Dendritic cell treated with granulocyte-macrophage colony-stimulating factor and Interleukin-4, amounts not matched to agents 40 ng/mL and 50 ng/mL, for 4 days (primary cell): ENCODE results near the gene NMNAT3.
"Not testable (repeated sequence)": the region's sequence is repeated elsewhere in the genome, so short reads cannot be mapped to it uniquely, and the experiment has no call there.

Experiments used
- H3K27ac Mint-ChIP-seq: one replicate; pipeline ENCODE4 v1.8.0; 2022; ENCODE audit warnings: mild to moderate bottlenecking, mixed read lengths
- H3K27me3 Mint-ChIP-seq: one replicate; pipeline ENCODE4 v1.8.0; 2022; ENCODE audit warnings: mild to moderate bottlenecking, mixed read lengths
- H3K36me3 Mint-ChIP-seq: one replicate; pipeline ENCODE4 v1.8.0; 2022; ENCODE audit warnings: low read depth, mixed read lengths
- H3K4me1 Mint-ChIP-seq: one replicate; pipeline ENCODE4 v1.8.0; 2022; ENCODE audit warnings: low read depth, mixed read lengths
- H3K4me3 Mint-ChIP-seq: one replicate; pipeline ENCODE4 v1.8.0; 2022; ENCODE audit warnings: mild to moderate bottlenecking, moderate library complexity, mixed read lengths
- H3K9me3 Mint-ChIP-seq: one replicate; pipeline ENCODE4 v1.8.0; 2022; ENCODE audit warnings: mixed read lengths
- intact Hi-C: fragments of 100-400 bp; cut with micrococcal nuclease; formaldehyde crosslinking; loops from one replicate; pipeline ENCODE4 v1.15.0; 2022

The NMNAT3 gene

GRCh38 chr3:139607257-139608107 lies 70.3 kb downstream of the NMNAT3 start:
- no peak overlapping the region for H3K27ac Mint-ChIP-seq
- intact Hi-C loops = no loop called here
- peaks cover 18% of the 10 kb centered on the region for H3K36me3 Mint-ChIP-seq
- H3K4me1 Mint-ChIP-seq = no peaks in the 10 kb centered on the region
- no peak overlapping the region for H3K4me3 Mint-ChIP-seq
- H3K27me3 Mint-ChIP-seq = no peaks in the 10 kb centered on the region
- H3K9me3 Mint-ChIP-seq = no peaks in the 10 kb centered on the region

- H3K27me3 Mint-ChIP-seq = no peaks in the 10 kb centered on the region
- H3K27ac Mint-ChIP-seq = no peak overlapping the region
- intact Hi-C loops = no loop called here
- no peaks in the 10 kb centered on the region for H3K9me3 Mint-ChIP-seq
- H3K4me3 Mint-ChIP-seq = no peak overlapping the region
- H3K4me1 Mint-ChIP-seq = peaks cover 21% of the 10 kb centered on the region
- peaks cover 14% of the 10 kb centered on the region for H3K36me3 Mint-ChIP-seq
Measured at GRCh38 chr3:139602003-139602402, 75.8 kb downstream of the NMNAT3 start.

GRCh38 chr3:139601191-139601961 lies 76.4 kb downstream of the NMNAT3 start:
- Mint-ChIP-seq H3K27me3 (no peaks in the 10 kb centered on the region), H3K36me3 (peaks cover 14% of the 10 kb centered on the region), H3K9me3 (no peaks in the 10 kb centered on the region), H3K4me3 (no peak overlapping the region), H3K4me1 (peaks cover 21% of the 10 kb centered on the region), H3K27ac (no peak overlapping the region)
- intact Hi-C loops = no loop called here

GRCh38 chr3:139597947-139598346 lies 79.8 kb downstream of the NMNAT3 start:
- Mint-ChIP-seq H3K27me3 (no peaks in the 10 kb centered on the region), H3K36me3 (peaks cover 14% of the 10 kb centered on the region), H3K9me3 (no peaks in the 10 kb centered on the region), H3K27ac (no peak overlapping the region), H3K4me1 (peaks cover 21% of the 10 kb centered on the region), H3K4me3 (no peak overlapping the region)
- intact Hi-C loops = no loop called here

GRCh38 chr3:139591186-139591585 lies 86.6 kb downstream of the NMNAT3 start:
- H3K27ac Mint-ChIP-seq, H3K4me1 Mint-ChIP-seq, H3K4me3 Mint-ChIP-seq, intact Hi-C loops, H3K27me3 Mint-ChIP-seq, H3K9me3 Mint-ChIP-seq: not testable (repeated sequence)
- H3K36me3 Mint-ChIP-seq = peaks cover 16% of the 10 kb centered on the region

DNA sequence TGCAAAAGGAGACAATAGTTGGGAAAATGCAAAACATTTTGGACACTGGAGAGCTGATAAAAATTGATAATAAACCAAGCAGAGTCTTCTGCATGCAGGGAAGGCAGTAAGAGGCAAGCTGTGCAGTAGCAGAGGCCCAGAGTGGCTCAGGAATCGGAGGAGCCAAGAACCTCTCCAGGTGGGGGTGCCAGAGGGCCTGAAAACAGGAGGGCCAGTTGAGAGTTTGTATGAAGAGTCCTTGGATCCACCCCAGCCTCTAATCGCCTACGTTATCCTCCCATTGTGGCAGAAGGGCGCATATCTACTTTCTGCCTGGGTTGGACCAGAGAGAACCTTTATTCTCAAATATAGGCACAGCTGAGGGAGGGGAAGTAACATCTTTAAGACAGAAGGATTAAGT lies 89.3 kb downstream of the NMNAT3 start:
- H3K4me1 Mint-ChIP-seq = peaks cover 5% of the 10 kb centered on the region
- no peaks in the 10 kb centered on the region for H3K9me3 Mint-ChIP-seq
- peaks cover 42% of the 10 kb centered on the region for H3K36me3 Mint-ChIP-seq
- intact Hi-C loops = no loop called here
- H3K27me3 Mint-ChIP-seq = no peaks in the 10 kb centered on the region
- no peak overlapping the region for H3K4me3 Mint-ChIP-seq
- no peak overlapping the region for H3K27ac Mint-ChIP-seq

DNA sequence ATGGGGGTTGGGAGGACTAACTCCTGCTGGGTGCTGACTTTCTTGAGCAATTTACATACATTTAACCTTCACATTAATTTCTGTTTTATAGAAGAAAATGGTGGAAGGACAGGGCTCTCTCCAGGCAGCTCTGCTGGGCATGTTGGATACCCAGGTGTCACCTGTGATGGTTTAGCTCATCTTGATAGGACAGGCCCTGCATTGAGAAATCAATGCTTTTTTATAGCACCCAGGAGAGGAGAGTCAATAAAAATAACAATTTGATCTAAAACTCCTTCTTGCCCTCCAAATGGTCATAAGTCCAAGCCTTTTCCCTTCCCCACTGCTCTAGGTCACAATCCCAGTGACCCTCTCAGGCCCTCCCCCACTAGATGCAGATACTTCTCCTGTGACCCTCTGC lies 90.0 kb downstream of the NMNAT3 start:
- H3K36me3 Mint-ChIP-seq = peaks cover 42% of the 10 kb centered on the region
- H3K4me3 Mint-ChIP-seq = no peak overlapping the region
- no peaks in the 10 kb centered on the region for H3K27me3 Mint-ChIP-seq
- peaks cover 5% of the 10 kb centered on the region for H3K4me1 Mint-ChIP-seq
- no peak overlapping the region for H3K27ac Mint-ChIP-seq
- H3K9me3 Mint-ChIP-seq = no peaks in the 10 kb centered on the region
- intact Hi-C loops = no loop called here

- Mint-ChIP-seq H3K27ac (no peak overlapping the region), H3K36me3 (peaks cover 42% of the 10 kb centered on the region), H3K4me3 (no peak overlapping the region), H3K4me1 (peaks cover 5% of the 10 kb centered on the region), H3K27me3 (no peaks in the 10 kb centered on the region), H3K9me3 (no peaks in the 10 kb centered on the region)
- intact Hi-C loops = no loop called here
Measured at GRCh38 chr3:139586420-139587017, 91.3 kb downstream of the NMNAT3 start.

DNA sequence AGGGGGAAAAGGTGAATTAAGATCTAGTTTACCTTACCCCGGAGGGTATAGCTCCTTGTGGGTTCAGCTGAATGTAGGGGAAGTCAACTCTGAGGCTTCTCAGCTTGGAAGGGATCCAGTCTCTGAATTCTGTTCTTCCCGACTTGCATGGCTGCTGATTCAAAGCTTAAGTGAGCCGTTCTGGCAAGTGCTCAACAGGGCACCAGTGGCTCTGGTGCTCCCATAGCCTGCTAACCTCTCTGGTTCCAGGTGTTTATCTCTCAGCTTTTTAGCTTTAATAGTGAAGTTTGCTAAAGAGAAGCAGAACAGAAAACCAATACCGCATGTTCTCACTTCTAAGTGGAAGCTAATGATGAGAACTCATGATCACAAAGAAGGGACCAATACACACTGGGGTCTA lies 92.0 kb downstream of the NMNAT3 start:
- Mint-ChIP-seq H3K4me3 (no peak overlapping the region), H3K4me1 (peaks cover 5% of the 10 kb centered on the region), H3K36me3 (peaks cover 46% of the 10 kb centered on the region), H3K9me3 (no peaks in the 10 kb centered on the region), H3K27me3 (no peaks in the 10 kb centered on the region), H3K27ac (no peak overlapping the region)
- intact Hi-C loops = no loop called here

GRCh38 chr3:139583651-139584050 lies 94.1 kb downstream of the NMNAT3 start:
- intact Hi-C loops, H3K27ac Mint-ChIP-seq, H3K9me3 Mint-ChIP-seq, H3K4me3 Mint-ChIP-seq, H3K4me1 Mint-ChIP-seq, H3K27me3 Mint-ChIP-seq: not testable (repeated sequence)
- H3K36me3 Mint-ChIP-seq = peaks cover 67% of the 10 kb centered on the region

DNA sequence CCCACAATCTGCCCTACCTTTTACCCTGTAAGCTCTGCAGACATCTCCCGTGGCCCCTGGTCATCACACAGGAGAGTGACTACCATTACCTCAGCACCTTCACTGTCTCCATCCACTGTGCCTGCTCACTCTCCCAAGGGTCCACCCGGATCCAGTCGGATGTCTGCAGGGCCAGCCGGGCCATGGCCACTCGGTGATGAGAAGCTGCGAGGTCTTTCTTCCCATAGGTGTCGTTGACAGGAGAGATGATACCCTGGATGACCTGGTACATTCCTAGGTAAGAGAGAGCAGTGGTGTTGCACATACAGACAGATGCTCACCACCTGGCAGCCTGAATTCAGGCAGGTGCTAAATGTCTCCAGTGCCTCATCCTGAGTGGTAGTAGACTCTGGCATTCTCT lies 99.0 kb downstream of the NMNAT3 start:
- no peak overlapping the region for H3K4me3 Mint-ChIP-seq
- H3K36me3 Mint-ChIP-seq = peaks cover 66% of the 10 kb centered on the region
- no peaks in the 10 kb centered on the region for H3K27me3 Mint-ChIP-seq
- peaks cover 9% of the 10 kb centered on the region for H3K4me1 Mint-ChIP-seq
- no peak overlapping the region for H3K27ac Mint-ChIP-seq
- intact Hi-C loops = no loop called here
- H3K9me3 Mint-ChIP-seq = no peaks in the 10 kb centered on the region

DNA sequence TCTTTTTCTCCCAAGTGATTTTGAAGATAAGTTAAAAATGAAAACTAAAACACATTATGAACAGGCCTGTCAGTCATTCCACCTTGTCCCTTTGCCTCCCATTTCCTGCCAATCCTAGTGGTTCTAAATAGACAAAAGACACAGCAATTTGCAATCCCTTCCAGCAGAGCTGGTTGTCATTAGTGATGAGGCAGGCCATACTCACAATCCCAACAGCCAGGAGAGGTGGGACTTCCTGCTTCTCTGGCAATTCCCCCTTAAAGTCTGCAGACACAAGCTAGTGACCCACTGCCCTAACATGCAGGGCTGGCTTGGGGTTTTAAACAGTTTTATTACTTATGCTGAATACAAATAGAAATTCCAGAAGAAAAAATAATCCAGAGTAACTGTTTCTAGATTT lies 99.9 kb downstream of the NMNAT3 start:
- H3K9me3 Mint-ChIP-seq = no peaks in the 10 kb centered on the region
- H3K27ac Mint-ChIP-seq = no peak overlapping the region
- peaks cover 70% of the 10 kb centered on the region for H3K36me3 Mint-ChIP-seq
- peaks cover 18% of the 10 kb centered on the region for H3K4me1 Mint-ChIP-seq
- H3K27me3 Mint-ChIP-seq = no peaks in the 10 kb centered on the region
- no peak overlapping the region for H3K4me3 Mint-ChIP-seq
- intact Hi-C loops = no loop called here

GRCh38 chr3:139577346-139577745 lies 100.4 kb downstream of the NMNAT3 start:
- H3K27ac Mint-ChIP-seq = no peak overlapping the region
- no peaks in the 10 kb centered on the region for H3K27me3 Mint-ChIP-seq
- intact Hi-C loops = no loop called here
- no peak overlapping the region for H3K4me3 Mint-ChIP-seq
- peaks cover 70% of the 10 kb centered on the region for H3K36me3 Mint-ChIP-seq
- no peaks in the 10 kb centered on the region for H3K9me3 Mint-ChIP-seq
- H3K4me1 Mint-ChIP-seq = peaks cover 22% of the 10 kb centered on the region
